Neural progenitor cell (in vitro differentiated cells): Measurements from ENCODE around the gene NDST1. TPM values are rescaled to one million over a fixed set of nuclear protein-coding genes. Genes with fewer than 3 reads are reported as not detected.

Source experiments
- DNase-seq: peaks from one replicate; pipeline ENCODE4 v3.0.0-alpha.2; 2016; ENCODE audit warnings: low spot score
- H2AFZ ChIP-seq: fragments of 200-600 bp; sonication (generic); replicated peaks from 2 replicates; pipeline ENCODE4 v1.6.1; 2016; ENCODE audit warnings: antibody characterized with exemption
- H3F3A ChIP-seq: fragments of 200-600 bp; sonication (generic); 2 replicates; pipeline ENCODE4 v1.6.1; 2016; ENCODE audit warnings: antibody characterized with exemption, low read depth
- H3K27ac ChIP-seq: fragments of 200-600 bp; sonication (generic); 2 replicates; pipeline ENCODE4 v1.5.1; 2016; ENCODE audit warnings: mild to moderate bottlenecking
- H3K27me3 ChIP-seq: fragments of 200-600 bp; sonication (generic); 2 replicates; pipeline ENCODE4 v1.6.1; 2016; ENCODE audit warnings: mild to moderate bottlenecking, moderate library complexity
- H3K36me3 ChIP-seq: fragments of 200-600 bp; sonication (generic); 2 replicates; pipeline ENCODE4 v1.5.1; 2016
- H3K4me1 ChIP-seq: fragments of 200-600 bp; sonication (generic); 2 replicates; pipeline ENCODE4 v1.6.1; 2016; ENCODE audit warnings: mixed run types
- H3K4me2 ChIP-seq: fragments of 200-600 bp; sonication (generic); 2 replicates; pipeline ENCODE4 v1.6.1; 2016
- H3K4me3 ChIP-seq: fragments of 200-600 bp; sonication (generic); 2 replicates; pipeline ENCODE4 v1.5.1; 2016
- H3K79me2 ChIP-seq: fragments of 200-600 bp; sonication (generic); 2 replicates; pipeline ENCODE4 v1.6.1; 2016; ENCODE audit warnings: low read depth
- H3K9ac ChIP-seq: fragments of 200-600 bp; sonication (generic); 2 replicates; pipeline ENCODE4 v1.6.1; 2016
- H3K9me3 ChIP-seq: fragments of 200-600 bp; sonication (generic); 2 replicates; pipeline ENCODE4 v1.5.1; 2016; ENCODE audit warnings: low read depth
- H4K20me1 ChIP-seq: fragments of 200-600 bp; sonication (generic); 2 replicates; pipeline ENCODE4 v1.6.1; 2016; ENCODE audit warnings: low read depth
- H3K27ac Mint-ChIP-seq: 3 replicates; pipeline ENCODE4 v1.8.0; 2021; ENCODE audit warnings: mixed read lengths
- H3K27me3 Mint-ChIP-seq: 2 replicates; pipeline ENCODE4 v1.8.0; 2022; ENCODE audit warnings: low read depth, mild to moderate bottlenecking, inconsistent platforms, moderate library complexity, mixed read lengths; ENCODE audit not compliant: insufficient read depth
- H3K36me3 Mint-ChIP-seq: 3 replicates; pipeline ENCODE4 v1.8.0; 2021; ENCODE audit warnings: mixed read lengths
- H3K4me1 Mint-ChIP-seq: 3 replicates; pipeline ENCODE4 v1.8.0; 2021; ENCODE audit warnings: mixed read lengths
- H3K4me3 Mint-ChIP-seq: 3 replicates; pipeline ENCODE4 v1.8.0; 2021; ENCODE audit warnings: mild to moderate bottlenecking, moderate library complexity, mixed read lengths
- H3K9me3 Mint-ChIP-seq: 3 replicates; pipeline ENCODE4 v1.8.0; 2020; ENCODE audit warnings: mixed read lengths
- EZH2 ChIP-seq: fragments of 200-600 bp; sonication (generic); IDR thresholded peaks from 2 replicates; pipeline ENCODE4 v1.6.1; 2017; ENCODE audit warnings: antibody characterized with exemption, mild to moderate bottlenecking, moderate library complexity
- EZH2phosphoT487 ChIP-seq: fragments of 200-600 bp; sonication (generic); IDR thresholded peaks from 2 replicates; pipeline ENCODE4 v1.6.1; 2017; ENCODE audit warnings: antibody characterized with exemption
- total RNA-seq: library from RNA; depleted of rRNA; stranded (reverse); fragments of >200 nt; gene quantifications from 2 replicates; pipeline ENCODE4 v1.2.3, GENCODE V29; 2015; ENCODE audit warnings: low replicate concordance
- TF ChIP-seq, protein P1 (sequence below): fragments of 200-600 bp; sonication (generic); IDR thresholded peaks from 2 replicates; pipeline ENCODE4 v1.5.1; 2017; ENCODE audit warnings: antibody characterized with exemption, mild to moderate bottlenecking

The NDST1 gene
- total RNA-seq, 1 donor from 2014 or later, result 22.9 TPM

DNA sequence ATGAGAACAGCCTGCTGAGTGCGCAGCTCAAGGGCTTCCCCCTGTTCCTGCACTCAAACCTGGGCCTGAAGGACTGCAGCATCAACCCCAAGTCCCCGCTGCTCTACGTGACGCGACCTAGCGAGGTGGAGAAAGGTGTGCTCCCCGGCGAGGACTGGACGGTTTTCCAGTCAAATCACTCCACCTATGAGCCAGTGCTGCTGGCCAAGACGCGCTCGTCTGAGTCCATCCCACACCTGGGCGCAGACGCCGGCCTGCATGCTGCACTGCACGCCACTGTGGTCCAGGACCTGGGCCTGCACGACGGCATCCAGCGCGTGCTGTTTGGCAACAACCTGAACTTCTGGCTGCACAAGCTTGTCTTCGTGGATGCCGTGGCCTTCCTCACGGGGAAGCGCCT is 19.9 kb downstream of the NDST1 start:
- Histone ChIP-seq H3F3A (peaks cover 46% of the 10 kb centered on the region), H3K27me3 (no peaks in the 10 kb centered on the region), H2AFZ (no peak overlapping the region), H3K4me2 (no peak overlapping the region), H3K4me1 (peaks cover 39% of the 10 kb centered on the region), H3K36me3 (no peaks in the 10 kb centered on the region), H4K20me1 (peaks cover 68% of the 10 kb centered on the region), H3K4me3 (no peak overlapping the region), H3K9ac (no peak overlapping the region), H3K9me3 (no peaks in the 10 kb centered on the region), H3K27ac (no peak overlapping the region), H3K79me2 (peaks cover 47% of the 10 kb centered on the region)
- peaks cover 52% of the 10 kb centered on the region for H3K4me1 Mint-ChIP-seq
- no peak overlapping the region for H3K4me3 Mint-ChIP-seq
- H3K36me3 Mint-ChIP-seq, result peaks cover 13% of the 10 kb centered on the region
- H3K27ac Mint-ChIP-seq, result no peak overlapping the region
- no peak for DNase-seq
- H3K27me3 Mint-ChIP-seq, result peaks cover 2% of the 10 kb centered on the region
- TF ChIP-seq EZH2 (no peak), EZH2phosphoT487 (no peak)
- TF ChIP-seq, protein P1, sequence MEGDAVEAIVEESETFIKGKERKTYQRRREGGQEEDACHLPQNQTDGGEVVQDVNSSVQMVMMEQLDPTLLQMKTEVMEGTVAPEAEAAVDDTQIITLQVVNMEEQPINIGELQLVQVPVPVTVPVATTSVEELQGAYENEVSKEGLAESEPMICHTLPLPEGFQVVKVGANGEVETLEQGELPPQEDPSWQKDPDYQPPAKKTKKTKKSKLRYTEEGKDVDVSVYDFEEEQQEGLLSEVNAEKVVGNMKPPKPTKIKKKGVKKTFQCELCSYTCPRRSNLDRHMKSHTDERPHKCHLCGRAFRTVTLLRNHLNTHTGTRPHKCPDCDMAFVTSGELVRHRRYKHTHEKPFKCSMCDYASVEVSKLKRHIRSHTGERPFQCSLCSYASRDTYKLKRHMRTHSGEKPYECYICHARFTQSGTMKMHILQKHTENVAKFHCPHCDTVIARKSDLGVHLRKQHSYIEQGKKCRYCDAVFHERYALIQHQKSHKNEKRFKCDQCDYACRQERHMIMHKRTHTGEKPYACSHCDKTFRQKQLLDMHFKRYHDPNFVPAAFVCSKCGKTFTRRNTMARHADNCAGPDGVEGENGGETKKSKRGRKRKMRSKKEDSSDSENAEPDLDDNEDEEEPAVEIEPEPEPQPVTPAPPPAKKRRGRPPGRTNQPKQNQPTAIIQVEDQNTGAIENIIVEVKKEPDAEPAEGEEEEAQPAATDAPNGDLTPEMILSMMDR, result no peak
- H3K9me3 Mint-ChIP-seq, result no peaks in the 10 kb centered on the region

DNA sequence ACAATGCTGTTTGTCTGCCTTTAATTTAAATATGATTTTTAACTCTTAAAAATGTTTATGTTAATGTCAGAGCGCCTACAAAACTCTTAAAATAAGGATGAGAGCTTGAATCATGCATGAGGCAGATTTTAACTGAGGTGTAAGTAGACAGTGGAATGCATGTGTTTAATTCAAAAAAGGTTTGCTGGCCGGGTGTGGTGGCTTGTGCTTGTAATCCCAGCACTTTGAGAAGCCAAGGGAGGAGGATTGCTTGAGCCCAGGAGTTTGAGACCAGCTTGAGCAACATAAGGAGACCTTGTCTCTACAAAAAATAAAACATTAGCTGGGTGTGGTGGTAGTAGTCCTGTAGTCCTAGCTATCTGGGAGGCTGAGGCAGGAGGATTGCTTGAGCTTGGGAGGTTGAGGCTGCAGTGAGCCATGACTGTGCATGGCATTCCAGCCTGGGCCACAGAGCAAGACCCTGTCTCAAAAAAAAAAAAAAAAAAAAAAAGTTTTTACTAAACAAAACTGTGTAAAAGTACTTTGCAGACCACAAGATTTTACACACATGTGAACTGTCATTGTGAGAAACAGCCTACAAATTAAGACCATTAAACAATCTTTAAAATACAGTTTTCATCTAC is 21.1 kb downstream of the NDST1 start:
- Mint-ChIP-seq H3K4me3 (no peak overlapping the region), H3K27ac (peak overlapping the region; percentile 87), H3K36me3 (peaks cover 13% of the 10 kb centered on the region), H3K27me3 (peaks cover 3% of the 10 kb centered on the region), H3K9me3 (no peaks in the 10 kb centered on the region), H3K4me1 (peaks cover 43% of the 10 kb centered on the region)
- DNase-seq, result no peak
- H3K4me1 ChIP-seq, result peaks cover 31% of the 10 kb centered on the region
- no peaks in the 10 kb centered on the region for H3K9me3 ChIP-seq
- H3K27me3 ChIP-seq, result no peaks in the 10 kb centered on the region
- no peak overlapping the region for H2AFZ ChIP-seq
- H3K4me2 ChIP-seq, result peak overlapping the region; percentile 56
- no peak overlapping the region for H3K9ac ChIP-seq
- no peak overlapping the region for H3K4me3 ChIP-seq
- peaks cover 55% of the 10 kb centered on the region for H4K20me1 ChIP-seq
- no peaks in the 10 kb centered on the region for H3K36me3 ChIP-seq
- peak overlapping the region; percentile 56 for H3K27ac ChIP-seq
- H3F3A ChIP-seq, result peaks cover 35% of the 10 kb centered on the region
- TF ChIP-seq EZH2, result no peak
- TF ChIP-seq, protein P1, result no peak
- no peak for TF ChIP-seq EZH2phosphoT487
- H3K79me2 ChIP-seq, result peaks cover 36% of the 10 kb centered on the region

DNA sequence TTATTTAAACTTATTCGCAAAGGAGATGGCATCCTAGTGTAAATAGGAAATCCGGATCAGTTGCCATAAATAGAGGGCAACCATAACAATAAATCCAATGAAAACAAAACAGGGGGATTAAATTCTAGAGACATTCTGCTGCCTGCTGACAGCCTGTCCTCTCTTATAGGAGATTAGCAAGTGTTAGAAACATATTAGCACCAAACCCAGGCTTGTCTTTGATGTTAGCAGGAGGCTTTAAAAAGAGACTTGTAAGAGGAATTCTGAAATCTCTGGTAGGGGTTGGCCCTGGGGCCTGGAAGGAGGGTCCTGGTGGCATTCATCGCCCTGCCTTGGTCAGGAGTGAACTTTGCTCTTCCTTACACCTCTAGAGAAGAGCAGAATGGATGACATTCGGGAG is 21.6 kb downstream of the NDST1 start:
- H3K4me1 ChIP-seq, result peaks cover 31% of the 10 kb centered on the region
- no peaks in the 10 kb centered on the region for H3K27me3 ChIP-seq
- H3K36me3 ChIP-seq, result no peaks in the 10 kb centered on the region
- peak overlapping the region; percentile 85 for H3K27ac Mint-ChIP-seq
- peaks cover 32% of the 10 kb centered on the region for H3K79me2 ChIP-seq
- H3K27ac ChIP-seq, result peak overlapping the region; percentile 56
- no peak overlapping the region for H3K9ac ChIP-seq
- peak; percentile 66 for DNase-seq
- peaks cover 3% of the 10 kb centered on the region for H3K27me3 Mint-ChIP-seq
- peak overlapping the region; percentile 56 for H3K4me2 ChIP-seq
- peaks cover 16% of the 10 kb centered on the region for H3K36me3 Mint-ChIP-seq
- H3F3A ChIP-seq, result peaks cover 31% of the 10 kb centered on the region
- H3K4me3 Mint-ChIP-seq, result no peak overlapping the region
- no peak overlapping the region for H3K4me3 ChIP-seq
- H4K20me1 ChIP-seq, result peaks cover 54% of the 10 kb centered on the region
- no peaks in the 10 kb centered on the region for H3K9me3 Mint-ChIP-seq
- no peaks in the 10 kb centered on the region for H3K9me3 ChIP-seq
- TF ChIP-seq EZH2 (no peak), EZH2phosphoT487 (no peak)
- TF ChIP-seq, protein P1, result no peak
- peaks cover 43% of the 10 kb centered on the region for H3K4me1 Mint-ChIP-seq
- no peak overlapping the region for H2AFZ ChIP-seq
